Esophagus (tissue), 2 donors: ENCODE data around the gene SREBF1. TPM values are rescaled to one million over a fixed set of nuclear protein-coding genes. Genes with fewer than 3 reads are reported as not detected.

Source experiments
- H3K27ac ChIP-seq, 2 donors: one replicate each; pipeline ENCODE4 v1.5.1; 2013; ENCODE audit warnings: low read depth in 2 of 2, mild to moderate bottlenecking in 2 of 2, inconsistent platforms in 1 of 2, low read length in 1 of 2, moderate library complexity in 1 of 2
- H3K27me3 ChIP-seq, 2 donors: one replicate each; pipeline ENCODE4 v1.6.1; 2013; ENCODE audit warnings: low read length in 2 of 2, control low read depth in 1 of 2, mild to moderate bottlenecking in 1 of 2; ENCODE audit not compliant: insufficient read depth in 2 of 2, control insufficient read depth in 1 of 2
- H3K36me3 ChIP-seq, 2 donors: one replicate each; pipeline ENCODE4 v1.6.1; 2013; ENCODE audit warnings: low read length in 1 of 2; ENCODE audit not compliant: control insufficient read depth in 2 of 2, insufficient read depth in 2 of 2
- H3K4me1 ChIP-seq, 2 donors: one replicate each; pipeline ENCODE4 v1.6.1; 2013; ENCODE audit warnings: low read length in 1 of 2; ENCODE audit not compliant: control insufficient read depth in 2 of 2, insufficient read depth in 2 of 2
- H3K4me3 ChIP-seq, 2 donors: one replicate each; pipeline ENCODE4 v1.5.1; 2013; ENCODE audit warnings: low read length in 2 of 2, mild to moderate bottlenecking in 2 of 2, low read depth in 1 of 2, moderate library complexity in 1 of 2
- H3K9me3 ChIP-seq, 2 donors: one replicate each; pipeline ENCODE4 v1.6.1; 2013; ENCODE audit warnings: mild to moderate bottlenecking in 2 of 2, low read depth in 1 of 2, low read length in 1 of 2, moderate library complexity in 1 of 2; ENCODE audit not compliant: control insufficient read depth in 2 of 2, insufficient read depth in 1 of 2
- WGBS, 2 donors: extraction: QIAGEN DNeasy Blood & Tissue Kit; methylation state at CpG; one replicate each; pipeline ENCODE4 v1.1.7; 2013; 5-methylcytosine and 5-hydroxymethylcytosine counted together
- polyA plus RNA-seq, 2 donors: library from polyadenylated mRNA; stranded (reverse); fragments of 200-250 nt; gene quantifications; one replicate each; pipeline ENCODE4 v1.2.3, GENCODE V29; 2013
- donor health status: healthy with polysubstance abuse.
- donor health status: Bipolar disorder and iron deficiency.

The SREBF1 gene
- polyA plus RNA-seq = 100 to 1,000 TPM in 1 of 2 donors, 10 to 100 TPM in 1; 95.1 to 116 TPM

DNA sequence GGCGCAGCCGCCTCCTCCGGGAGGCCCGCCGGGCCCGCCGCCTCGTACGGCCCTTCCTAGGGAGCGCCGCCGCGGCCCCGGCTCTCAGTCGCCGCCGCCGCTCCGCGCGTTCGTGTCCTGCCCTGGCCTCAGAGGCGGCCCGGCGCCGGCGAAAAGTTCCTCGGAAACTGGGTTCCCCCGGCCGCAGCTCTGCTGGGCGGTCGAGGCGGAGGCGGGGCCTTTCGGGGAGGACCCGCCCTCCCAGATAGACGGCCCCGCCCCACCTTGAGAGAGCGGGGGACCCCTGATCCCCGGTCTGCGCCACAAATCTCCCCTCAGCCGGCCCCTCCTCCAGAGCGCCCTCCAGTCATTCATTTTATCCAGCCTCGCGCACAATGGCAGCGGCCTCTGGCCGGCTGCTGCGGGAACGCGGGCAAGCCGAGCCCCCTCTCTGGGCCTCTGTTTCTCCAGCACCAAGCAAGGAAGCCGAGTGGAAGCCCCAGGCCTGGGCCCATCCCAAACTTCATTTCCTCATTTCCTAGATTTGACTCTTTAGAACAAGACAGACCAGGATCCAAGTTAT lies at the start of gene SREBF1:
Gene SREBF1 (minus strand): TSS at position 169 of the 562 bp plus-strand sequence. CDS start 169 bp downstream, outside the sequence.
- H3K27ac ChIP-seq = peak within 1 kb of the TSS; percentile 96 to 97
- no peaks in the 10 kb centered on the region for H3K27me3 ChIP-seq
- H3K36me3 ChIP-seq = no peaks in the 10 kb centered on the region
- no peaks in the 10 kb centered on the region for H3K9me3 ChIP-seq
- peaks cover 10 to 42% of the 10 kb centered on the region in 2 donors for H3K4me1 ChIP-seq
- H3K4me3 ChIP-seq = peak within 1 kb of the TSS; percentile 75 to 94
- 2 to 4% methylated on average over 50 to 52 of the region's 52 CpGs for WGBS, 2 donors

GRCh38 chr17:17886226-17886625 lies 49.4 kb upstream of the SREBF1 start:
- H3K27me3 ChIP-seq = no peaks in the 10 kb centered on the region
- H3K4me3 ChIP-seq = no peak overlapping the region
- peaks cover 0 to 8% of the 10 kb centered on the region in 2 donors for H3K4me1 ChIP-seq
- H3K9me3 ChIP-seq = no peaks in the 10 kb centered on the region
- H3K36me3 ChIP-seq = peaks cover 16 to 33% of the 10 kb centered on the region in 2 donors
- peak overlapping the region; percentile 39 to 79 for H3K27ac ChIP-seq
- WGBS, 2 donors = 41 to 53% methylated on average over 6 of the region's 6 CpGs

- Histone ChIP-seq H3K4me3 (no peak overlapping the region), H3K27me3 (no peaks in the 10 kb centered on the region), H3K36me3 (peaks cover 17 to 44% of the 10 kb centered on the region in 2 donors), H3K9me3 (no peaks in the 10 kb centered on the region), H3K27ac (no peak overlapping the region), H3K4me1 (peaks cover 0 to 7% of the 10 kb centered on the region in 2 donors)
- WGBS, 2 donors = 88 to 91% methylated on average over 16 of the region's 16 CpGs
Measured at GRCh38 chr17:17884391-17885357, 47.9 kb upstream of the SREBF1 start.

GRCh38 chr17:17883801-17884200 lies 47.0 kb upstream of the SREBF1 start:
- peaks cover 17 to 42% of the 10 kb centered on the region in 2 donors for H3K36me3 ChIP-seq
- WGBS, 2 donors = 90% methylated on average over 3 of the region's 3 CpGs
- no peak overlapping the region for H3K27ac ChIP-seq
- no peak overlapping the region for H3K4me3 ChIP-seq
- H3K9me3 ChIP-seq = no peaks in the 10 kb centered on the region
- no peaks in the 10 kb centered on the region for H3K27me3 ChIP-seq
- H3K4me1 ChIP-seq = peaks cover 1 to 12% of the 10 kb centered on the region in 2 donors

DNA sequence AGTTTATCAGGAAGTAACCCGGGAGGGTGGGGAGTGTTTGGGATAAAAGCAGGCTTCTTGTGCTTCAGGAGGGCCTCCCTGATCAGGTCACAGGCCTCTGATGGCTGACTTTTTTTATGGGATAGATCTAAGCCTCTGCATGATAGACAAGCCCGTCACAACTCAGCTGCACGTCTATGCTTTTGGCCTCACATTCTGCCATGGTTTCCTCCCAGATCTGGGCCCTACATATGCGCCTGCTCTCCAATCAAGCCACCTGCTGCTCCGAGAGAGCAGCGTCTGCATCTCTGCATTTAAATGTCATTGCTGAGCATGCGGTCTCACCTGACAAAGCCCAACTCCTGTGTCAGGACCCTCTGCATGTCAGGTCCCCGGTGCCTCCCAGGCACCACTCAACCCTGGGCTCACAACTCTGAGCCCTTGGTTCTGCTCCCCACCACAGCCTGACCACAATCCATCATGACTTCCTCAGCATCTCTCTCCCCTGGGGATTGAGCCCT lies 45.3 kb upstream of the SREBF1 start:
- Histone ChIP-seq H3K9me3 (no peaks in the 10 kb centered on the region), H3K27me3 (no peaks in the 10 kb centered on the region), H3K27ac (no peak overlapping the region), H3K4me3 (no peak overlapping the region), H3K36me3 (peaks cover 20 to 45% of the 10 kb centered on the region in 2 donors), H3K4me1 (peaks cover 10 to 19% of the 10 kb centered on the region in 2 donors)
- 91 to 93% methylated on average over 8 of the region's 8 CpGs for WGBS, 2 donors

DNA sequence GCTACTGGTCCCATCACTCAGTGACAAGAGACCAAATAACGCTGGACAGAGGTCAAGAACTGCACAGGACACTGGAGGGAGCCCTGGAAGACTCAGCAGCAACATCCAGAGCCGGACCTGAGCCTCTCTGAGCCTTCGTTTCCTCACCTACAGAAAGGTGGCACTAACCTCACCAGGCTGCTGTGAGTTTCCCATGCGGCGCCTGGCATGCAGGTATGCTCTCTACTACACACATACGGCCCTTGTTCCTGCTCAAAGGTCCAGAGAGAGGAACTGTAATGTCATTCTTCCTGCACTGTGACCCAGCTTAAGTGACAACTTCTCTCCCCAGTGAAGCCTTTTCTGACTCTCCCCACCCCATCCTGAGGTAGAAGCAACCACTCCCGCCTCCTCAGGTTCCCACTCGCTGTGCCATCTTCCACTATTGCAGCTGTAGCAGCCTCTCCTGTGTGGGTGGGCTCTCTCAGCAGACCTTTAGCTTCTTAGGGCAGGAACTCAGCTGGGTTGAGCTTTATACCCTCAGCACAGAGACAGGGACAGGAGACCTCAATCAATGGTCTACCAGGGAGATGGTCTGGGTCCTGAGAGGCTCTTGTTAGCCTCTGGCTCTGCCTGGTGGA lies 43.9 kb upstream of the SREBF1 start:
- Histone ChIP-seq H3K27ac (no peak overlapping the region), H3K4me1 (peaks cover 13 to 22% of the 10 kb centered on the region in 2 donors), H3K27me3 (no peaks in the 10 kb centered on the region), H3K4me3 (no peak overlapping the region), H3K9me3 (no peaks in the 10 kb centered on the region), H3K36me3 (peaks cover 20 to 48% of the 10 kb centered on the region in 2 donors)
- 94% methylated on average over 8 of the region's 8 CpGs for WGBS, 2 donors

DNA sequence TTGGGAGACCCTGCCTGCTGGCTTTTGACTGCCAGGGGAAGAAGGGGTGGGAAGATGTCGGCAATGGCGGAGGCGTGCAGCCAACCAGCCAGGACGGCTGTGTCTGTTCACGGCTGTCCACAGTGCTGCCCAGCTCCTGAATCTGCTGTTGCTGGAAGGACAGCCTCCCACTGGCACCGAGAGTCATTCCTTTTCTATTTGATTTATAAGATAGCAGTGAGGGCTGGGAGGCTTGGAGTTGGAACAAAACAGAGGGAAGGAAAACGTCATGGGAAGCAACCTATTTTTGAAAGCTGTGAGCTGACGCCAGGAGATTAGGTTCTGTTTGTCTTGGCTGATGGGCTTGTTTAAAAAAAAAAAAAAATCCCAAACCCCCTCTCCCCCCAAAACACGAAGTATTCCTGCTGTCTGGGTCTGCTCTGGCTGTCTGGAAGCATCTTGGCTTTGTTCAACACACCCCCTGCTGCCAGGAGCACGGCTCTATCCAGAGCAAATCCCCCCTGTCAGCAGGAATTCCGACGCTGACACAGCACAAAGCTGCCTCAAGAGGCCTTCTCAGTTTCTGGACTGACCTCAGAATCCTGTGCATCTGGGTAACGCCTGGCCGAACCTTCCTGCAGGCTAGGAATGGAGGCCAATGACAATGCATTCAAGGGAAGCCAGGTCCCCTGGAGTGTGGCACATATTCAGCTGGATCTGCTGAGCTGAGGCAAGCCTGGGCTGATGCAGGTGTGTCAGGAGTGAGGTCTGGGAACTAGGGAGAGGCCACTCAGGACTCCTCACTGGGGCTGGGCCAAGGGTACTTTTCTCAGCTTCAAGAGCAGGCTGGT lies 41.0 kb upstream of the SREBF1 start:
- 15 to 29% methylated on average over 14 of the region's 14 CpGs for WGBS, 2 donors
- Histone ChIP-seq H3K36me3 (peaks cover 16 to 50% of the 10 kb centered on the region in 2 donors), H3K4me1 (peaks cover 13 to 24% of the 10 kb centered on the region in 2 donors)

GRCh38 chr17:17876959-17877528 lies 40.3 kb upstream of the SREBF1 start:
- WGBS, 2 donors = 35 to 40% methylated on average over 6 of the region's 6 CpGs
- Histone ChIP-seq H3K4me3 (no peak overlapping the region), H3K4me1 (peaks cover 13 to 24% of the 10 kb centered on the region in 2 donors), H3K36me3 (peaks cover 10 to 46% of the 10 kb centered on the region in 2 donors), H3K27ac (peak overlapping the region; percentile 95 to 96), H3K27me3 (no peaks in the 10 kb centered on the region), H3K9me3 (no peaks in the 10 kb centered on the region)

More for the DNA sequence above, 41.0 kb upstream of the SREBF1 start:
- no peaks in the 10 kb centered on the region for H3K9me3 ChIP-seq
- H3K27me3 ChIP-seq = no peaks in the 10 kb centered on the region
- H3K4me3 ChIP-seq = no peak overlapping the region
- peak overlapping the region; percentile 95 to 96 for H3K27ac ChIP-seq
